Mesothelial cell of epicardium (in vitro differentiated cells): ENCODE results near the gene SNRNP200. TPM values are rescaled to one million over a fixed set of nuclear protein-coding genes. Genes with fewer than 3 reads are reported as not detected.

Experiments used
- DNase-seq, 2 experiments: peaks; one replicate each; pipeline ENCODE4 v3.0.0; 2021; ENCODE audit warnings: low spot score in 2 of 2; ENCODE audit not compliant: unreplicated experiment in 2 of 2
- H3K27ac Mint-ChIP-seq: 2 replicates; pipeline ENCODE4 v1.8.0; 2021; ENCODE audit warnings: mixed read lengths
- H3K27me3 Mint-ChIP-seq: 2 replicates; pipeline ENCODE4 v1.8.0; 2021; ENCODE audit warnings: low read depth, mixed read lengths
- H3K36me3 Mint-ChIP-seq: 2 replicates; pipeline ENCODE4 v1.8.0; 2021; ENCODE audit warnings: mixed read lengths
- H3K4me1 Mint-ChIP-seq: 2 replicates; pipeline ENCODE4 v1.8.0; 2021; ENCODE audit warnings: mixed read lengths
- H3K4me3 Mint-ChIP-seq: 2 replicates; pipeline ENCODE4 v1.8.0; 2021; ENCODE audit warnings: mild to moderate bottlenecking, moderate library complexity, mixed read lengths
- H3K9me3 Mint-ChIP-seq: 2 replicates; pipeline ENCODE4 v1.8.0; 2021; ENCODE audit warnings: mixed read lengths
- CTCF ChIP-seq: fragments of 200-600 bp; sonication (generic); IDR thresholded peaks from one replicate; pipeline ENCODE4 v1.5.0; 2021; ENCODE audit warnings: antibody characterized with exemption; ENCODE audit not compliant: unreplicated experiment
- total RNA-seq: library from RNA; stranded (reverse); gene quantifications from 3 replicates; pipeline ENCODE4 v1.2.1, GENCODE V29; 2021

Gene SNRNP200
- 195 to 200 TPM (median 199 TPM) in 3 replicates for total RNA-seq

- peak; percentile 64 to 84 for DNase-seq
- peaks cover 31% of the 10 kb centered on the region for H3K36me3 Mint-ChIP-seq
- H3K27ac Mint-ChIP-seq = peak within 1 kb of the TSS; percentile 98
- no peak for TF ChIP-seq CTCF
- no peaks in the 10 kb centered on the region for H3K9me3 Mint-ChIP-seq
- peaks cover 3% of the 10 kb centered on the region for H3K27me3 Mint-ChIP-seq
- H3K4me3 Mint-ChIP-seq = peak within 1 kb of the TSS; percentile 99
- H3K4me1 Mint-ChIP-seq = peaks cover 27% of the 10 kb centered on the region
These were observed at the start of gene SNRNP200 for GRCh38 chr2:96305091-96305978. TSS of gene SNRNP200 (minus strand) at chr2:96305546. CDS start at chr2:96305437, 109 bp downstream.

- peaks cover 3% of the 10 kb centered on the region for H3K4me1 Mint-ChIP-seq
- no peaks in the 10 kb centered on the region for H3K9me3 Mint-ChIP-seq
- H3K36me3 Mint-ChIP-seq = peaks cover 3% of the 10 kb centered on the region
- no peak for DNase-seq
- H3K4me3 Mint-ChIP-seq = no peak overlapping the region
- no peaks in the 10 kb centered on the region for H3K27me3 Mint-ChIP-seq
- no peak for TF ChIP-seq CTCF
- no peak overlapping the region for H3K27ac Mint-ChIP-seq
These were observed 49.1 kb upstream of the SNRNP200 start for GRCh38 chr2:96354492-96354891.

- Mint-ChIP-seq H3K4me1 (peaks cover 3% of the 10 kb centered on the region), H3K4me3 (no peak overlapping the region), H3K9me3 (no peaks in the 10 kb centered on the region), H3K27me3 (no peaks in the 10 kb centered on the region), H3K36me3 (peaks cover 3% of the 10 kb centered on the region), H3K27ac (peak overlapping the region; percentile 50)
- DNase-seq = no peak
- TF ChIP-seq CTCF = no peak
These were observed 48.3 kb upstream of the SNRNP200 start for GRCh38 chr2:96353606-96354101.

- Mint-ChIP-seq H3K9me3 (no peaks in the 10 kb centered on the region), H3K27ac (peak overlapping the region; percentile 50), H3K4me1 (peaks cover 3% of the 10 kb centered on the region)
These were observed 47.8 kb upstream of the SNRNP200 start for GRCh38 chr2:96353032-96353561.

GRCh38 chr2:96347395-96347794 is 42.0 kb upstream of the SNRNP200 start:
- TF ChIP-seq CTCF = no peak
- no peaks in the 10 kb centered on the region for H3K9me3 Mint-ChIP-seq
- H3K27ac Mint-ChIP-seq = no peak overlapping the region
- no peak overlapping the region for H3K4me3 Mint-ChIP-seq
- H3K27me3 Mint-ChIP-seq = no peaks in the 10 kb centered on the region
- DNase-seq = no peak
- H3K36me3 Mint-ChIP-seq = peaks cover 5% of the 10 kb centered on the region
- no peaks in the 10 kb centered on the region for H3K4me1 Mint-ChIP-seq

More at GRCh38 chr2:96353032-96353561, 47.8 kb upstream of the SNRNP200 start:
- Mint-ChIP-seq H3K36me3 (peaks cover 3% of the 10 kb centered on the region), H3K27me3 (no peaks in the 10 kb centered on the region), H3K4me3 (no peak overlapping the region)
- DNase-seq = no peak
- TF ChIP-seq CTCF = no peak
